GM10847 (cell line): ENCODE results near the gene TBC1D20.

Experiments
- POLR2A ChIP-seq: IDR thresholded peaks from 2 replicates; pipeline ENCODE4 v1.6.1; 2011; ENCODE audit not compliant: insufficient read length; ENCODE audit errors: extremely low read depth

The TBC1D20 gene

GRCh38 chr20:445514-446336 is 16.6 kb downstream of the TBC1D20 start:
- TF ChIP-seq POLR2A, result no peak

DNA sequence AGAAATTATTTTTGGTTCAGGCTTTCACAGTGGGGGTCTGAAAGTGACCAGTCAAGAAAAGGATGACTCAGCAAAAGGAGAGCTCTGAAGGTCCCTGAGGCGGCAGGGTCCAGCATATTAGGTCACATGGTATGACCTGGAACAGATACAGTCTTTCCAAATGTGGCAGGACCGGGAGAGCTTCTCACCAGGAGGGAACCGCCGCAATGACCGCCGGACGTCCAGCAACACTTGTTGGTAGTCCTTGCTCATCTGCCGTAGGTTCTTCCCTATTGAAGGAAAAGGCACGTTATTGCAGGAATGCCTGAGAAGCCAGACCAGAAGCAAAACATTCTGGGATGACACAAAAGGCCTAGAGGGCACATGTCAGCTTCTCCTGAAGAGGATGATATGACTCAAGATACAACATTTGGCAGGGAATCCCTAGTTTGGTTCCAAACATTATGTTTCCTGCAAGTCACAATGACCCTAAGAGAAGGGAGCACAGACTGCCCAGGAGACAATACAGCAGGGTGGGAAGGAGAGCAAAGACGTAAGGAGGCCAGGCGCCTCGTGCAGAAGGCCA is 17.4 kb downstream of the TBC1D20 start:
- TF ChIP-seq POLR2A, result no peak

GRCh38 chr20:444117-444516 is 18.2 kb downstream of the TBC1D20 start:
- TF ChIP-seq POLR2A, result no peak

- TF ChIP-seq POLR2A, result no peak
Measured at GRCh38 chr20:443223-443775, 19.0 kb downstream of the TBC1D20 start.

- TF ChIP-seq POLR2A, result no peak
Measured at GRCh38 chr20:440636-441035, 21.7 kb downstream of the TBC1D20 start.

DNA sequence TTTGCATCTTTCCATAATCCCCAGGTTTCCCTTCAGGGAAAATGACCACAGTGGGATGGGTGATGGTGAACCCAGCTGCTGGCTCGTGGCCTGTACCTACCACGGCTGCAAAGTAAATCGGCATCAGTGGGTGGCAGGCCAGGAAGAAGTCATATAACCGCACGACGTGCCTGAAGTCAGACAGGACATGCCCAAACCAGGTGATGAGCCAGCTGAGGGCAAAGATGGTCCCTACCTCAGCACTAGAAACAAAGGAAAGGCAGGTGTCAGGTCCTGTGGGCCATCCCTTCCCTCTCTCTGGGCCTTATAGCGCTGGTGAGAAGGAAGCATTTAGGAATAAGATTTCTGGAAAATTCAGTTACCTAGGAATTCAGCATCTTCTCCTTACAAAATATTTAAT is 22.2 kb downstream of the TBC1D20 start:
- no peak for TF ChIP-seq POLR2A

GRCh38 chr20:438571-439469 is 23.5 kb downstream of the TBC1D20 start:
- no peak for TF ChIP-seq POLR2A

GRCh38 chr20:437787-438486 is 24.4 kb downstream of the TBC1D20 start:
- TF ChIP-seq POLR2A, result no peak

DNA sequence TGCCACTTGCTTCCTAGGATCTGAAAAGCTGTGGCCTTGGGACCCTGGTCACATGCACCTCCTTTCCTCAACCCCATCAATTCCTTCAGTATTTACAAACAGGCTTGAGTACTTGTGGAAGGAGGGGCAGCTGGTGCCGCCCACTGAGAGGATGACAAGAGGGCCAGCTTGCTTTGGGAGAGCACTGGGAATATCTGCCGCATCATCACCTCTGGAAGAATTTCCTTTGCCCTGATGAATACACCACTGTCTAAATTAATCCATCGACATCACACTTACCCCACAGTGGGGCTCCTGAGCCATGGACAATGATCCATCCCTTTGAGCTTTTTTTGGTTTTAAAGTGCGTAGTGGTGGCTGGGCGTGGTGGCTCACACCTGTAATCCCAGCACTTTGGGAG is 25.9 kb downstream of the TBC1D20 start:
- TF ChIP-seq POLR2A, result no peak

- TF ChIP-seq POLR2A, result no peak
Measured at GRCh38 chr20:435558-435957, 26.8 kb downstream of the TBC1D20 start.

DNA sequence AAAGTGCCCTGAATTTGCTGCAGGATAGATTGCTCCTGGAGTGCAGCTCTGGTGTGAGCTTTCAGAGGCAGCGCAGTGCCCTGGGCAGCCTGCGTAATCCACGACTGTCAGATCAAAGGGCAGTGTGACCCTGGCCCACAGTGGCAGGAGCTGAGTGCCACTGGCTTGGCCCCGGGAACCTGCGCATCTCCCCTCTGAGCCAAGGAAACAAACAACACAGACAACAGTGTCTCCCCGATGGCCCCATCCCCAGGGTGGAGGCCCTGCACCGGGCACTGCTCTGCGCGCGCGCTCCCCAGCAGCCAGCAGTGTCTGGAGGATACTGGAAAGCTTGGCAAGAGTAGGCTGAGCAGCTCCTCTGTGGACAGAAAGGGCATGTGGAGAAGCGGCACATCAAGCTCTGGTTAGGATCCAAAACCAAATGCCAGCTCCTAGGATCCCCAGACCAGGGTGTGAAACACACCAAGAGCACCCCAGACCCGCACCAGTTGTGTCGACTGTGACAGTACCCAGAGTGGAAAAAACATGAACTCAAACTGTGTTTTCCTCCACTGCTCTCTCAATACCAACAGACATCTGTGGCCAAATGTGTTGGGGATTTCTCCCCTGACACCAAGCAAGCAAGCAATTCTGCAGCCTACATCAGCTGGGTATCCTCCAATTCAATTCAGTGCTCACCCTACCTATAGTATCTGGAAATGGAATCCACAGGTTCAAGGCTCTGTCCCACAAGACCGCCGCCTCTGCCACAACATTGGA is 27.5 kb downstream of the TBC1D20 start:
- no peak for TF ChIP-seq POLR2A

GRCh38 chr20:434221-434620 is 28.1 kb downstream of the TBC1D20 start:
- TF ChIP-seq POLR2A, result no peak

GRCh38 chr20:433300-433975 is 28.9 kb downstream of the TBC1D20 start:
- no peak for TF ChIP-seq POLR2A
